ENCODE measurements around the gene CERS5. TPM values are rescaled to one million over a fixed set of nuclear protein-coding genes. Genes with fewer than 3 reads are reported as not detected.

Gene CERS5
- polyA plus RNA-seq, 1 donor (not counting 4 experiments of a cell fraction or from before 2014, with no cell fraction given) = 72.3 TPM

DNA sequence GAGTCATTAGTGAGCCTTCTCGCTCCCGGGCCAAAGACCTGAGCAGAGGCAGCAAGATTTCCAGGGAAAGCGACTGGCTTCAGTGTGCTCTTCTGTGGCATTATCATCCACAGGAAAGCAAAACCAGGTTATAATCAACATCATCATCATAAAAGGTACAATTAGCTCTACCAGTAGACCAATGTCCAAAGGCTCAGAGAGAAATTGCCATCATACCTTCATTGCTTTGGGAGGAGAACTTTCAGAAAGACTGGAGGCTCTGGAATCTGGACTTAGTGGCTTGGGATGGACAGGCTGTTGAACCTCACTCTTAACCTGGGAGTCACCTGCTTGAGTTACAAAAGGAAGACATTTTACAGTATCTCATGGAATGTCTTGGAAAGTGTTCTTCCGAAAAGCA is 25.1 kb upstream of the CERS5 start:
- FAIRE-seq = no peak
- no peak for DNase-seq (ENCODE audit: low read depth, low spot score)
- peaks cover 3% of the 10 kb centered on the region for H3K9me1 ChIP-seq (ENCODE audit: control insufficient read depth, extremely low read depth, insufficient read depth, low read length)
- peaks cover 34 to 43% of the 10 kb centered on the region in 2 experiments for H3K36me3 ChIP-seq (ENCODE audit: control insufficient read depth in 2 of 2, extremely low read depth in 1 of 2, insufficient read depth in 2 of 2, low read length in 2 of 2)
- H4K20me1 ChIP-seq (ENCODE audit: control insufficient read depth, extremely low read depth, insufficient read depth, low read length) = no peaks in the 10 kb centered on the region
- H3K9me3 ChIP-seq (ENCODE audit: control insufficient read depth, low read depth, low read length) = no peaks in the 10 kb centered on the region
- no peak overlapping the region for H2AFZ ChIP-seq (ENCODE audit: control insufficient read depth, low read length)
- peaks cover 54% of the 10 kb centered on the region for H3K79me2 ChIP-seq (ENCODE audit: control insufficient read depth, insufficient read depth, low read length)
- H3K9ac ChIP-seq (ENCODE audit: control insufficient read depth, extremely low read depth, insufficient read depth, low read length) = no peak overlapping the region
- H3K4me1 ChIP-seq (ENCODE audit: control insufficient read depth, extremely low read depth, insufficient read depth, low read length) = peaks cover 29% of the 10 kb centered on the region
- dilution Hi-C loops (cut with MboI; ENCODE audit: extremely low pct_ligation_motif_present, low sequenced_read_pairs) = no loop called here
- H3K27me3 ChIP-seq (ENCODE audit: control insufficient read depth, extremely low read depth, insufficient read depth, low read length) = no peaks in the 10 kb centered on the region
- no peak overlapping the region for H3K4me2 ChIP-seq (ENCODE audit: control insufficient read depth, extremely low read depth, insufficient read depth, low read depth, low read length)
- H3K4me3 ChIP-seq (ENCODE audit: control insufficient read depth in 2 of 3, extremely low read depth in 1 of 3, insufficient read depth in 2 of 3, low read depth in 1 of 3, low read length in 3 of 3) = no peak overlapping the region
- TF ChIP-seq EZH2 (IDR thresholded peaks at IDR 0.05; ENCODE audit: low read length) = no peak
- H3K27ac ChIP-seq (ENCODE audit: control insufficient read depth, insufficient read depth, low read length) = no peak overlapping the region

- Histone ChIP-seq H3K4me1 (ENCODE audit: control insufficient read depth, extremely low read depth, insufficient read depth, low read length) (peaks cover 43% of the 10 kb centered on the region), H4K20me1 (ENCODE audit: control insufficient read depth, extremely low read depth, insufficient read depth, low read length) (no peaks in the 10 kb centered on the region), H3K9me1 (ENCODE audit: control insufficient read depth, extremely low read depth, insufficient read depth, low read length) (peaks cover 7% of the 10 kb centered on the region), H3K4me2 (ENCODE audit: control insufficient read depth, extremely low read depth, insufficient read depth, low read depth, low read length) (no peak overlapping the region), H3K36me3 (ENCODE audit: control insufficient read depth in 2 of 2, extremely low read depth in 1 of 2, insufficient read depth in 2 of 2, low read length in 2 of 2) (peaks cover 34 to 42% of the 10 kb centered on the region in 2 experiments), H3K27me3 (ENCODE audit: control insufficient read depth, extremely low read depth, insufficient read depth, low read length) (no peaks in the 10 kb centered on the region), H3K9ac (ENCODE audit: control insufficient read depth, extremely low read depth, insufficient read depth, low read length) (no peak overlapping the region), H3K79me2 (ENCODE audit: control insufficient read depth, insufficient read depth, low read length) (peaks cover 46% of the 10 kb centered on the region), H2AFZ (ENCODE audit: control insufficient read depth, low read length) (no peak overlapping the region), H3K9me3 (ENCODE audit: control insufficient read depth, low read depth, low read length) (no peaks in the 10 kb centered on the region), H3K4me3 (ENCODE audit: control insufficient read depth in 2 of 3, extremely low read depth in 1 of 3, insufficient read depth in 2 of 3, low read depth in 1 of 3, low read length in 3 of 3) (no peak overlapping the region), H3K27ac (ENCODE audit: control insufficient read depth, insufficient read depth, low read length) (no peak overlapping the region)
- dilution Hi-C loops (cut with MboI; ENCODE audit: extremely low pct_ligation_motif_present, low sequenced_read_pairs) = no loop called here
- DNase-seq (ENCODE audit: low read depth, low spot score) (no peak), FAIRE-seq (no peak)
- TF ChIP-seq EZH2 (IDR thresholded peaks at IDR 0.05; ENCODE audit: low read length) = no peak
- no peak for TF ChIP-seq CTCF (optimal IDR thresholded peaks at IDR 0.05 in 1 of 3, IDR thresholded peaks at IDR 0.05 in 1 of 3, conservative IDR thresholded peaks at IDR 0.05 in 1 of 3; ENCODE audit: extremely low read depth in 1 of 3, insufficient read depth in 2 of 3, low read length in 3 of 3)
These were observed 23.7 kb upstream of the CERS5 start for GRCh38 chr12:50190859-50191258.

Measured in keratinocyte (primary cell).